K562 (cell line): Measurements from ENCODE around the gene NAV2. TPM values are rescaled to one million over a fixed set of nuclear protein-coding genes. Genes with fewer than 3 reads are reported as not detected.

Source experiments
- ATAC-seq: fragments of 200-7000 bp; cut with Tn5 transposase; 3 replicates; pipeline ENCODE4 v1.9.1; 2020; ENCODE audit warnings: moderate library complexity
- BruUV-seq: library from RNA; stranded (reverse); fragments of 400-500 nt; replicated peaks from 2 replicates; lab custom pipeline; 2021; lab: Mats Ljungman, UMichigan
- CTCF ChIA-PET: fragments of 300-600 bp; formaldehyde crosslinking; extraction: SDS; loops from one replicate; lab custom pipeline; 2021; ENCODE audit warnings: low intra/inter-chr PET ratio; lab: Yijun Ruan, JAX
- POLR2A ChIA-PET: fragments of 300-600, 350-650 bp; sonication (Branson Sonifier 250); formaldehyde crosslinking; extraction: SDS; loops from one replicate; lab custom pipeline; 2021; ENCODE audit warnings: antibody characterized with exemption, inconsistent platforms; lab: Yijun Ruan, JAX
- DNase-seq, 4 experiments: peaks; one replicate each; pipeline versions ENCODE4 v3.0.0 to v3.0.0-alpha.2; 2011 to 2018; ENCODE audit warnings: low spot score in 3 of 4, mixed read lengths in 3 of 4; ENCODE audit errors: extremely low read depth in 1 of 4
- FAIRE-seq: peaks from 2 replicates; lab custom pipeline; 2011; peaks lifted over from hg19 to GRCh38; lab: Jason Lieb, UNC
- H2AFZ ChIP-seq: 2 replicates; pipeline ENCODE4 v1.6.0; 2011; ENCODE audit warnings: low read depth, low read length, control low read depth, inconsistent platforms
- H3K27ac ChIP-seq: fragments of 200-600 bp; 3 replicates; pipeline ENCODE4 v1.8.0; 2011; ENCODE audit warnings: low read depth, mild to moderate bottlenecking, control low read depth, inconsistent platforms, low read length, moderate library complexity, mixed read lengths; ENCODE audit errors: extremely low read depth
- H3K27me3 ChIP-seq, 2 experiments: fragments of 300-600 bp in 1 of 2; 2 replicates in 1 of 2; 3 replicates in 1 of 2; pipeline versions ENCODE4 v1.6.0 to v1.8.0; 2011; ENCODE audit warnings: inconsistent platforms in 2 of 2, low read length in 2 of 2, mild to moderate bottlenecking in 1 of 2, mixed read lengths in 1 of 2, moderate library complexity in 1 of 2; ENCODE audit not compliant: control insufficient read depth in 2 of 2, insufficient read depth in 2 of 2
- H3K36me3 ChIP-seq: fragments of 300-600 bp; 3 replicates; pipeline ENCODE4 v1.8.0; 2011; ENCODE audit warnings: mild to moderate bottlenecking, low read length, inconsistent platforms; ENCODE audit not compliant: control insufficient read depth, insufficient read depth
- H3K4me1 ChIP-seq, 2 experiments: fragments of 200-600 bp in 1 of 2; replicated peaks in 1 of 2; 2 replicates in 1 of 2; 3 replicates in 1 of 2; pipeline versions ENCODE4 v1.5.1 to v1.8.0; 2011; ENCODE audit warnings: inconsistent platforms in 2 of 2, low read length in 2 of 2, mild to moderate bottlenecking in 1 of 2, mixed read lengths in 1 of 2, moderate library complexity in 1 of 2; ENCODE audit not compliant: control insufficient read depth in 2 of 2, insufficient read depth in 2 of 2
- H3K4me2 ChIP-seq: 2 replicates; pipeline ENCODE4 v1.6.1; 2011; ENCODE audit warnings: low read length, control low read depth, inconsistent platforms, mixed read lengths; ENCODE audit not compliant: insufficient read depth
- H3K4me3 ChIP-seq: fragments of 200-600 bp; sonication (generic), shearing (Covaris generic); 2 replicates; pipeline ENCODE4 v1.5.1; 2016; ENCODE audit warnings: control low read depth, inconsistent platforms
- H3K79me2 ChIP-seq: fragments of 200-600 bp; 3 replicates; pipeline ENCODE4 v1.8.0; 2011; ENCODE audit warnings: low read length, inconsistent platforms; ENCODE audit not compliant: control insufficient read depth, insufficient read depth
- H3K9ac ChIP-seq, 2 experiments: 2 replicates each; pipeline versions ENCODE4 v1.6.0 to v1.6.1; 2011; ENCODE audit warnings: low read depth in 2 of 2, low read length in 2 of 2, control low read depth in 1 of 2, inconsistent platforms in 1 of 2, mild to moderate bottlenecking in 1 of 2, mixed read lengths in 1 of 2; ENCODE audit not compliant: insufficient read depth in 1 of 2
- H3K9me1 ChIP-seq: one replicate; pipeline ENCODE4 v1.6.0; 2011; ENCODE audit warnings: inconsistent platforms, mild to moderate bottlenecking, low read length, moderate library complexity; ENCODE audit not compliant: control insufficient read depth, insufficient read depth
- H3K9me3 ChIP-seq: replicated peaks from 2 replicates; pipeline ENCODE4 v1.5.1; 2011; ENCODE audit warnings: low read depth, low read length, inconsistent platforms; ENCODE audit not compliant: control insufficient read depth, insufficient read depth
- H4K20me1 ChIP-seq: replicated peaks from 2 replicates; pipeline ENCODE4 v1.6.1; 2011; ENCODE audit warnings: low read length, inconsistent platforms, mixed read lengths; ENCODE audit not compliant: control insufficient read depth, insufficient read depth
- ATF7 ChIP-seq: fragments of 450-650 bp; IDR thresholded peaks from 2 replicates; pipeline ENCODE4 v1.7.1; 2014; ENCODE audit warnings: mild to moderate bottlenecking, moderate library complexity
- CREB3 ChIP-seq: fragments of 450-650 bp; conservative IDR thresholded peaks from 2 replicates; pipeline ENCODE4 v1.6.1; 2016; ENCODE audit warnings: missing genetic modification characterization, low read depth, mild to moderate bottlenecking, missing compliant biosample characterization, moderate library complexity
- DMBX1 ChIP-seq: fragments of 250-450 bp; sonication (Bioruptor Pico); IDR thresholded peaks from 2 replicates; pipeline ENCODE4 v1.8.0; 2022; ENCODE audit warnings: inconsistent platforms, mild to moderate bottlenecking, moderate library complexity, borderline replicate concordance
- FOSL1 ChIP-seq: fragments of 200-800 bp; sonication (Bioruptor generic); conservative IDR thresholded peaks from 2 replicates; pipeline ENCODE4 v1.6.1; 2016; ENCODE audit warnings: missing genetic modification characterization, missing compliant biosample characterization
- JUNB ChIP-seq: fragments of 450-650 bp; formaldehyde crosslinking; conservative IDR thresholded peaks from 2 replicates; pipeline ENCODE4 v1.4.0; 2020; ENCODE audit warnings: mild to moderate bottlenecking
- JUND ChIP-seq, 2 experiments: IDR thresholded peaks; 2 replicates in 1 of 2; 3 replicates in 1 of 2; pipeline ENCODE4 v1.6.1; 2011; ENCODE audit warnings: borderline replicate concordance in 2 of 2, low read depth in 2 of 2, low read length in 2 of 2, improper control_type of control experiment in 1 of 2, missing biosample characterization in 1 of 2, missing genetic modification characterization in 1 of 2, missing genetic modification reagents in 1 of 2
- KLF10 ChIP-seq: fragments of 250-450 bp; sonication (Bioruptor Pico); IDR thresholded peaks from 2 replicates; pipeline ENCODE4 v1.6.1; 2021; ENCODE audit warnings: matching md5 sums
- MTA1 ChIP-seq: fragments of 450-650 bp; IDR thresholded peaks from 2 replicates; pipeline ENCODE4 v1.6.1; 2017; ENCODE audit warnings: borderline replicate concordance
- NCOR1 ChIP-seq: fragments of 450-650 bp; IDR thresholded peaks from 2 replicates; pipeline ENCODE4 v1.6.1; 2016; ENCODE audit warnings: mild to moderate bottlenecking, moderate library complexity
- RCOR1 ChIP-seq, 2 experiments: IDR thresholded peaks; 2 replicates each; pipeline ENCODE4 v1.6.1; 2012; ENCODE audit warnings: low read depth in 2 of 2, low read length in 2 of 2, borderline replicate concordance in 1 of 2, improper control_type of control experiment in 1 of 2
- SNAPC5 ChIP-seq: fragments of 250-450 bp; sonication (Bioruptor Pico); IDR thresholded peaks from 2 replicates; pipeline ENCODE4 v1.8.0; 2021; ENCODE audit warnings: moderate library complexity, mild to moderate bottlenecking, inconsistent platforms
- THRAP3 ChIP-seq: fragments of 450-650 bp; IDR thresholded peaks from 2 replicates; pipeline ENCODE4 v1.6.1; 2016; ENCODE audit warnings: mild to moderate bottlenecking, inconsistent platforms, borderline replicate concordance
- TRIM24 ChIP-seq, 2 experiments: fragments of 450-650 bp; IDR thresholded peaks; 2 replicates each; pipeline ENCODE4 v1.6.1; 2016
- ZBTB11 ChIP-seq, 3 experiments: fragments of 200-800 bp in 1 of 3; fragments of 250-450 bp in 1 of 3; fragments of 450-650 bp in 1 of 3; sonication (Bioruptor Pico) in 1 of 3; sonication (Bioruptor generic) in 1 of 3; formaldehyde crosslinking in 1 of 3; IDR thresholded peaks; 2 replicates each; pipeline versions ENCODE4 v1.6.1 to v1.8.0; 2016 to 2022; ENCODE audit warnings: mild to moderate bottlenecking in 2 of 3, missing genetic modification characterization in 2 of 3, missing compliant biosample characterization in 1 of 3, moderate library complexity in 1 of 3
- ZNF224 ChIP-seq: sonication (generic); formaldehyde crosslinking; IDR thresholded peaks from 2 replicates; pipeline ENCODE4 v1.8.0; 2022; ENCODE audit warnings: mild to moderate bottlenecking, missing genetic modification reagents
- WGBS: fragments of 100-300 bp; shearing (Covaris generic); methylation state at CpG from one replicate; pipeline ENCODE4 v1.1.6; 2016; ENCODE audit warnings: low coverage, mixed read lengths; ENCODE audit not compliant: insufficient coverage; ENCODE audit errors: missing lambda C conversion rate; 5-methylcytosine and 5-hydroxymethylcytosine counted together
- in situ Hi-C: fragments of 300-500 bp; cut with MboI; formaldehyde crosslinking; loops from 4 replicates; pipeline ENCODE4 v1.15.0; 2018; ENCODE audit warnings: inconsistent platforms, mixed read lengths
- intact Hi-C: fragments of 100-400 bp; cut with micrococcal nuclease; formaldehyde crosslinking; loops from 2 replicates; pipeline ENCODE4 v1.14.2; 2022
- polyA plus RNA-seq, 8 experiments: library from polyadenylated mRNA; depleted of rRNA in 4 of 8; stranded (reverse) in 5 of 8; unstranded in 3 of 8; fragments of >200 nt; fragmentation: Nextera tagmentation in 2 of 8; fragmentation: Illumina TruSeq in 1 of 8; extraction: Ambion mirVana in 2 of 8; extraction: Trizol in 1 of 8; gene quantifications; 2 replicates each; pipeline versions ENCODE4 v1.2.1 to v1.2.3, GENCODE V29; 2011 to 2014; ENCODE audit warnings: inconsistent platforms in 1 of 8, missing spikeins in 1 of 8
- total RNA-seq, 7 experiments: library from RNA; depleted of rRNA in 6 of 7; stranded (reverse); fragments of >200 nt in 6 of 7; fragmentation: Illumina TruSeq in 2 of 7; extraction: Trizol in 2 of 7; gene quantifications; 2 replicates each; pipeline versions ENCODE4 v1.2.1 to v1.2.3, GENCODE V29; 2011 to 2021; ENCODE audit warnings: low replicate concordance in 1 of 7

The NAV2 gene
- total and polyA plus RNA-seq, 9 of the 15 experiments (the other 6 are each of a cell fraction or from before 2014, with no cell fraction given) = 0.03 to 0.35 (median 0.05) TPM

GRCh38 chr11:20066783-20067156 is 354.1 kb downstream of the NAV2 start (continued):
- TF ChIP-seq CREB3 (tag) (no peak), TRIM24 (IDR thresholded peaks at IDR 0.05) (peak in 1 of 2 experiments; percentile 89; a peak in 2 of 4 replicates), KLF10 (CRISPR knock-in tag) (no peak), SNAPC5 (no peak), DMBX1 (CRISPR knock-in tag) (peak; percentile 27; the same call in 1 of the 2 replicates), MTA1 (no peak), ZNF224 (CRISPR knock-in tag) (no peak), THRAP3 (no peak), JUND (IDR thresholded peaks at IDR 0.05; ENCODE audit: borderline replicate concordance, low read depth, low read length) (peak; percentile 63), JUND (tag; IDR thresholded peaks at IDR 0.05; ENCODE audit: borderline replicate concordance, low read depth, low read length) (0 out of 3 replicates have a peak, but pooled peaks have one; percentile 56), JUNB (CRISPR knock-in tag) (no peak)

GRCh38 chr11:20067665-20068064 is 355.0 kb downstream of the NAV2 start:
- no peak overlapping the region for H3K4me2 ChIP-seq
- no peak overlapping the region for H3K27ac ChIP-seq
- ChIA-PET POLR2A (no interaction called here), CTCF (no interaction called here)
- no TSS peak for BruUV-seq
- no peak for DNase-seq
- no peaks in the 10 kb centered on the region for H3K9me3 ChIP-seq
- FAIRE-seq = no peak
- no peak overlapping the region for H3K9ac ChIP-seq
- ATAC-seq = no peak
- TF ChIP-seq RCOR1 (IDR thresholded peaks at IDR 0.05; ENCODE audit: borderline replicate concordance in 1 of 2, low read depth in 2 of 2, low read length in 2 of 2) = peak in 1 of 2 experiments; percentile 33; a peak in 1 of 4 replicates
- TF ChIP-seq FOSL1 = peak; percentile 60; the same call in 1 of the 2 replicates
- no peak for TF ChIP-seq ATF7
- no peak for TF ChIP-seq ZBTB11 (CRISPR knock-in tag; IDR thresholded peaks at IDR 0.05)
- TF ChIP-seq NCOR1 = no peak
- no peak for TF ChIP-seq THRAP3
- peak; percentile 55; the same call in 1 of the 2 replicates for TF ChIP-seq JUND (IDR thresholded peaks at IDR 0.05; ENCODE audit: borderline replicate concordance, low read depth, low read length)
- TF ChIP-seq JUND (tag; IDR thresholded peaks at IDR 0.05; ENCODE audit: borderline replicate concordance, low read depth, low read length) = no peak; the same call in 2 of the 3 replicates
- TF ChIP-seq, all 486 proteins: peak for 3
- Histone ChIP-seq H3K36me3 (no peaks in the 10 kb centered on the region), H3K4me3 (no peak overlapping the region), H3K9me1 (no peaks in the 10 kb centered on the region), H3K27me3 (no peaks in the 10 kb centered on the region), H3K4me1 (peaks cover 0 to 12% of the 10 kb centered on the region in 2 experiments; a peak in 3 of 5 replicates), H4K20me1 (no peaks in the 10 kb centered on the region), H2AFZ (no peak overlapping the region), H3K79me2 (no peaks in the 10 kb centered on the region)
- 13% methylated on average over 2 of the region's 2 CpGs for WGBS
- in situ Hi-C loops = no loop called here
- intact Hi-C loops = loop anchor here (5.0 kb wide), 1 partner anchor 45 kb away; no protein-coding TSS in a partner anchor
